Uterus (tissue), 4 donors: Measurements from ENCODE around the gene FAM228B. TPM values are rescaled to one million over a fixed set of nuclear protein-coding genes. Genes with fewer than 3 reads are reported as not detected.
"Not testable (repeated sequence)": the region's sequence is repeated elsewhere in the genome, so short reads cannot be mapped to it uniquely, and the experiment has no call there.

ENCODE experiments used
- DNase-seq, 2 donors: peaks; one replicate each; pipeline ENCODE4 v3.0.0-alpha.2; 2019 to 2020
- H3K27ac ChIP-seq, 2 donors: fragments of 200-600 bp; sonication (generic); 1 replicate in 1 of 2; 2 replicates in 1 of 2; pipeline ENCODE4 v1.5.1; 2016 to 2018
- H3K27me3 ChIP-seq, 2 donors: fragments of 200-600 bp; sonication (generic); one replicate each; pipeline ENCODE4 v1.5.1; 2018 to 2019; ENCODE audit warnings: control low read depth in 1 of 2
- H3K36me3 ChIP-seq, 2 donors: fragments of 200-600 bp; sonication (generic); one replicate each; pipeline ENCODE4 v1.5.1; 2019; ENCODE audit warnings: control low read depth in 1 of 2
- H3K4me1 ChIP-seq, 2 donors: fragments of 200-600 bp; sonication (generic); one replicate each; pipeline ENCODE4 v1.5.1; 2018 to 2019; ENCODE audit warnings: control low read depth in 1 of 2
- H3K4me3 ChIP-seq, 2 donors: fragments of 200-600 bp; sonication (generic); 1 replicate in 1 of 2; 2 replicates in 1 of 2; pipeline ENCODE4 v1.5.1; 2018 to 2019; ENCODE audit warnings: mild to moderate bottlenecking in 1 of 2
- H3K9me3 ChIP-seq, 2 donors: fragments of 200-600 bp; sonication (generic); one replicate each; pipeline ENCODE4 v1.5.1; 2019; ENCODE audit warnings: control low read depth in 1 of 2
- CTCF ChIP-seq, 4 experiments: fragments of 200-600 bp in 2 of 4; fragments of 450-650 bp in 2 of 4; sonication (generic) in 2 of 4; IDR thresholded peaks; one replicate each; pipeline ENCODE4 v1.5.1; 2016 to 2019; ENCODE audit warnings: antibody characterized with exemption in 4 of 4, mild to moderate bottlenecking in 2 of 4, moderate library complexity in 1 of 4
- POLR2A ChIP-seq, 2 donors: fragments of 450-650 bp; IDR thresholded peaks; one replicate each; pipeline ENCODE4 v1.6.1; 2016; ENCODE audit warnings: antibody characterized with exemption in 2 of 2, mild to moderate bottlenecking in 1 of 2, moderate library complexity in 1 of 2
- intact Hi-C: fragments of 100-400 bp; cut with DNase I; formaldehyde crosslinking; loops from one replicate; pipeline ENCODE4 v1.15.1; 2023; ENCODE audit warnings: low total_unique reads
- total RNA-seq, 4 donors: library from RNA; depleted of rRNA in 3 of 4; stranded (reverse); fragments of >200 nt in 3 of 4; gene quantifications; one replicate each; pipeline versions ENCODE4 v1.1.0 to v1.2.4, GENCODE V29; 2014 to 2023
- donor health status: DM: yes; HTN: yes; CAD: no.

Gene FAM228B
- total RNA-seq, 4 donors from 2014 or later, result 25.1 to 96.1 (median 51.7) TPM

GRCh38 chr2:24104110-24104650, 19.1 kb upstream of the FAM228B start:
- Histone ChIP-seq H3K9me3 (no peaks in the 10 kb centered on the region), H3K4me3 (no peak overlapping the region), H3K27me3 (no peaks in the 10 kb centered on the region), H3K4me1 (no peaks in the 10 kb centered on the region), H3K27ac (no peak overlapping the region), H3K36me3 (no peaks in the 10 kb centered on the region)
- intact Hi-C loops, result no loop called here
- TF ChIP-seq CTCF (IDR thresholded peaks at IDR 0.05) (no peak), POLR2A (IDR thresholded peaks at IDR 0.05) (no peak)
- no peak for DNase-seq

GRCh38 chr2:24104906-24105305, 18.4 kb upstream of the FAM228B start:
- DNase-seq, result no peak
- Histone ChIP-seq H3K4me3 (no peak overlapping the region), H3K9me3 (no peaks in the 10 kb centered on the region), H3K27me3 (no peaks in the 10 kb centered on the region), H3K4me1 (no peaks in the 10 kb centered on the region), H3K27ac (no peak overlapping the region), H3K36me3 (no peaks in the 10 kb centered on the region)
- intact Hi-C loops, result no loop called here
- no peak for TF ChIP-seq POLR2A (IDR thresholded peaks at IDR 0.05)
- no peak for TF ChIP-seq CTCF (IDR thresholded peaks at IDR 0.05)

- Histone ChIP-seq H3K36me3 (no peaks in the 10 kb centered on the region), H3K4me1 (no peaks in the 10 kb centered on the region), H3K27me3 (no peaks in the 10 kb centered on the region), H3K4me3 (no peak overlapping the region), H3K9me3 (no peaks in the 10 kb centered on the region), H3K27ac (no peak overlapping the region)
- intact Hi-C loops, result no loop called here
- TF ChIP-seq POLR2A (IDR thresholded peaks at IDR 0.05), result no peak
- DNase-seq, result no peak
These were observed 17.5 kb upstream of the FAM228B start for GRCh38 chr2:24105816-24106215.

- H3K36me3 ChIP-seq, result no peaks in the 10 kb centered on the region
- no peaks in the 10 kb centered on the region for H3K9me3 ChIP-seq
- no peak overlapping the region for H3K4me3 ChIP-seq
- H3K4me1 ChIP-seq, result no peaks in the 10 kb centered on the region
- H3K27me3 ChIP-seq, result no peaks in the 10 kb centered on the region
- intact Hi-C loops, result no loop called here
- H3K27ac ChIP-seq, result no peak overlapping the region
- TF ChIP-seq CTCF (IDR thresholded peaks at IDR 0.05) (no peak), POLR2A (IDR thresholded peaks at IDR 0.05) (no peak)
- no peak for DNase-seq
These were observed 16.5 kb upstream of the FAM228B start for GRCh38 chr2:24106786-24107185.

GRCh38 chr2:24107336-24107735, 15.9 kb upstream of the FAM228B start:
- Histone ChIP-seq H3K27me3 (no peaks in the 10 kb centered on the region), H3K9me3 (no peaks in the 10 kb centered on the region), H3K4me3 (no peak overlapping the region), H3K4me1 (no peaks in the 10 kb centered on the region), H3K36me3 (no peaks in the 10 kb centered on the region), H3K27ac (no peak overlapping the region)
- TF ChIP-seq CTCF (IDR thresholded peaks at IDR 0.05), result no peak
- TF ChIP-seq POLR2A (IDR thresholded peaks at IDR 0.05), result no peak
- no peak for DNase-seq
- intact Hi-C loops, result no loop called here

- H3K36me3 ChIP-seq, H3K27me3 ChIP-seq, H3K27ac ChIP-seq, intact Hi-C loops, H3K9me3 ChIP-seq, DNase-seq, H3K4me1 ChIP-seq, H3K4me3 ChIP-seq: not testable (repeated sequence)
These were observed 13.8 kb upstream of the FAM228B start for GRCh38 chr2:24109431-24109830.
